ENCODE data around the gene GET4.

The GET4 gene

GRCh38 chr7:916291-916941, 40.1 kb downstream of the GET4 start:
- no peak overlapping the region for H3K4me3 ChIP-seq (ENCODE audit: low read depth, low read length, poor library complexity, severe bottlenecking)
- no peaks in the 10 kb centered on the region for H3K36me3 ChIP-seq (ENCODE audit: insufficient read depth, low read length)
- no peak overlapping the region for H3K9ac ChIP-seq (ENCODE audit: low read length)
- H3K4me2 ChIP-seq (ENCODE audit: low read length): no peak overlapping the region
- TF ChIP-seq CTCF (IDR thresholded peaks at IDR 0.05; ENCODE audit: low read length) (no peak), EZH2 (IDR thresholded peaks at IDR 0.05; ENCODE audit: borderline replicate concordance, low read length) (no peak)
- no peaks in the 10 kb centered on the region for H3F3A ChIP-seq (ENCODE audit: insufficient read depth, low read length)
- no peaks in the 10 kb centered on the region for H3K79me2 ChIP-seq (ENCODE audit: insufficient read depth, low read length)
- no peaks in the 10 kb centered on the region for H3K4me1 ChIP-seq (ENCODE audit: insufficient read depth, low read length, severe bottlenecking)
- H4K20me1 ChIP-seq (ENCODE audit: insufficient read depth, low read length): no peaks in the 10 kb centered on the region
- no peak overlapping the region for H2AFZ ChIP-seq (ENCODE audit: low read length)
- H3K9me3 ChIP-seq (ENCODE audit: low read length): no peaks in the 10 kb centered on the region
- H3K27ac ChIP-seq (ENCODE audit: low read depth, low read length, poor library complexity, severe bottlenecking): no peak overlapping the region
- H3K27me3 ChIP-seq (ENCODE audit: insufficient read depth, low read length): peaks cover 13% of the 10 kb centered on the region; the same call in 1 of the 2 replicates
- H3K9me2 ChIP-seq (ENCODE audit: low read depth, low read length): no peaks in the 10 kb centered on the region

GRCh38 chr7:917255-918117, 41.1 kb downstream of the GET4 start:
- H4K20me1 ChIP-seq (ENCODE audit: insufficient read depth, low read length): no peaks in the 10 kb centered on the region
- TF ChIP-seq EZH2 (IDR thresholded peaks at IDR 0.05; ENCODE audit: borderline replicate concordance, low read length) (no peak), CTCF (IDR thresholded peaks at IDR 0.05; ENCODE audit: low read length) (no peak)
- H3K27ac ChIP-seq (ENCODE audit: low read depth, low read length, poor library complexity, severe bottlenecking): no peak overlapping the region
- H3K4me1 ChIP-seq (ENCODE audit: insufficient read depth, low read length, severe bottlenecking): no peaks in the 10 kb centered on the region
- no peaks in the 10 kb centered on the region for H3F3A ChIP-seq (ENCODE audit: insufficient read depth, low read length)
- H3K36me3 ChIP-seq (ENCODE audit: insufficient read depth, low read length): no peaks in the 10 kb centered on the region
- H3K79me2 ChIP-seq (ENCODE audit: insufficient read depth, low read length): no peaks in the 10 kb centered on the region
- no peak overlapping the region for H3K4me3 ChIP-seq (ENCODE audit: low read depth, low read length, poor library complexity, severe bottlenecking)
- H2AFZ ChIP-seq (ENCODE audit: low read length): no peak overlapping the region
- no peak overlapping the region for H3K4me2 ChIP-seq (ENCODE audit: low read length)
- H3K9me2 ChIP-seq (ENCODE audit: low read depth, low read length): no peaks in the 10 kb centered on the region
- no peak overlapping the region for H3K9ac ChIP-seq (ENCODE audit: low read length)
- peaks cover 16% of the 10 kb centered on the region; the same call in 1 of the 2 replicates for H3K27me3 ChIP-seq (ENCODE audit: insufficient read depth, low read length)
- H3K9me3 ChIP-seq (ENCODE audit: low read length): no peaks in the 10 kb centered on the region

GRCh38 chr7:918118-918425, 41.7 kb downstream of the GET4 start:
- Histone ChIP-seq H3K4me1 (ENCODE audit: insufficient read depth, low read length, severe bottlenecking) (peaks cover 3% of the 10 kb centered on the region), H2AFZ (ENCODE audit: low read length) (no peak overlapping the region), H3K4me3 (ENCODE audit: low read depth, low read length, poor library complexity, severe bottlenecking) (no peak overlapping the region), H3K9ac (ENCODE audit: low read length) (no peak overlapping the region), H3K27me3 (ENCODE audit: insufficient read depth, low read length) (peaks cover 16% of the 10 kb centered on the region; the same call in 1 of the 2 replicates), H3K27ac (ENCODE audit: low read depth, low read length, poor library complexity, severe bottlenecking) (no peak overlapping the region), H3K36me3 (ENCODE audit: insufficient read depth, low read length) (no peaks in the 10 kb centered on the region), H3K9me3 (ENCODE audit: low read length) (no peaks in the 10 kb centered on the region), H4K20me1 (ENCODE audit: insufficient read depth, low read length) (no peaks in the 10 kb centered on the region), H3K4me2 (ENCODE audit: low read length) (no peak overlapping the region), H3K9me2 (ENCODE audit: low read depth, low read length) (no peaks in the 10 kb centered on the region), H3K79me2 (ENCODE audit: insufficient read depth, low read length) (no peaks in the 10 kb centered on the region), H3F3A (ENCODE audit: insufficient read depth, low read length) (no peaks in the 10 kb centered on the region)
- TF ChIP-seq EZH2 (IDR thresholded peaks at IDR 0.05; ENCODE audit: borderline replicate concordance, low read length) (no peak), CTCF (IDR thresholded peaks at IDR 0.05; ENCODE audit: low read length) (no peak)

All from OCI-LY1 (cell line).